Ovary (tissue), 3 donors: ENCODE measurements around the gene C16orf89.

ENCODE experiments used
- EP300 ChIP-seq: sonication (generic); formaldehyde crosslinking; IDR thresholded peaks from one replicate; pipeline ENCODE4 v1.6.1; 2017; ENCODE audit warnings: antibody characterized with exemption
- TF ChIP-seq, protein P1 (sequence below), 3 donors: fragments of 450-650 bp in 2 of 3; fragments of 200-600 bp in 1 of 3; IDR thresholded peaks; one replicate each; pipeline versions ENCODE4 v1.5.1 to v1.8.0; 2016 to 2022; ENCODE audit warnings: antibody characterized with exemption in 3 of 3, mild to moderate bottlenecking in 1 of 3
- donor health status: DM: no; HTN: no; CAD: no.

DNA sequence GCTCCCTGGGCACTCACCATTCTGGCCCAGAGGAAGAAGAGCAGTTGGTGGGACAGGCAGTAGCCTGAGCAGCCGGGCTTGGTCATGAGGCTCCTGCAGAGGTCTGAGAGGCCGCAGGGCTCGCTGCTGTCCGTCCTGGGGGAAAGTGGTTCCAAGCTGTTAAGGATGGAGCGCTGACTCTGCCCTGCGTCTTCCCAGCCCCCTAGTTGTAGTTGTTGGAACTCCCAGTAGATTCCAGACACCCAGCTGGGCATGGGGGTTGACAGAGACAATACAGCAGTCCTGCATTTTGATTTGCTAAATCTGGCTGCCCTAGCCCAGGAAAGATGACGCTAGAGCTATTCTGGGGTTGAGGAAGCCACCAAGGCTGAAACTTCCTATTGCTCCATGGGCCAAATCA lies 7.3 kb downstream of the C16orf89 start:
- TF ChIP-seq, protein P1, sequence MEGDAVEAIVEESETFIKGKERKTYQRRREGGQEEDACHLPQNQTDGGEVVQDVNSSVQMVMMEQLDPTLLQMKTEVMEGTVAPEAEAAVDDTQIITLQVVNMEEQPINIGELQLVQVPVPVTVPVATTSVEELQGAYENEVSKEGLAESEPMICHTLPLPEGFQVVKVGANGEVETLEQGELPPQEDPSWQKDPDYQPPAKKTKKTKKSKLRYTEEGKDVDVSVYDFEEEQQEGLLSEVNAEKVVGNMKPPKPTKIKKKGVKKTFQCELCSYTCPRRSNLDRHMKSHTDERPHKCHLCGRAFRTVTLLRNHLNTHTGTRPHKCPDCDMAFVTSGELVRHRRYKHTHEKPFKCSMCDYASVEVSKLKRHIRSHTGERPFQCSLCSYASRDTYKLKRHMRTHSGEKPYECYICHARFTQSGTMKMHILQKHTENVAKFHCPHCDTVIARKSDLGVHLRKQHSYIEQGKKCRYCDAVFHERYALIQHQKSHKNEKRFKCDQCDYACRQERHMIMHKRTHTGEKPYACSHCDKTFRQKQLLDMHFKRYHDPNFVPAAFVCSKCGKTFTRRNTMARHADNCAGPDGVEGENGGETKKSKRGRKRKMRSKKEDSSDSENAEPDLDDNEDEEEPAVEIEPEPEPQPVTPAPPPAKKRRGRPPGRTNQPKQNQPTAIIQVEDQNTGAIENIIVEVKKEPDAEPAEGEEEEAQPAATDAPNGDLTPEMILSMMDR (IDR thresholded peaks at IDR 0.05) = no peak
- TF ChIP-seq EP300 = no peak
